AG08396 (cell line): ENCODE results near the gene NLRC3.

Experiments used
- DNase-seq: peaks from one replicate; pipeline ENCODE4 v3.0.0; 2012; ENCODE audit warnings: low spot score, mixed read lengths

Gene NLRC3

DNA sequence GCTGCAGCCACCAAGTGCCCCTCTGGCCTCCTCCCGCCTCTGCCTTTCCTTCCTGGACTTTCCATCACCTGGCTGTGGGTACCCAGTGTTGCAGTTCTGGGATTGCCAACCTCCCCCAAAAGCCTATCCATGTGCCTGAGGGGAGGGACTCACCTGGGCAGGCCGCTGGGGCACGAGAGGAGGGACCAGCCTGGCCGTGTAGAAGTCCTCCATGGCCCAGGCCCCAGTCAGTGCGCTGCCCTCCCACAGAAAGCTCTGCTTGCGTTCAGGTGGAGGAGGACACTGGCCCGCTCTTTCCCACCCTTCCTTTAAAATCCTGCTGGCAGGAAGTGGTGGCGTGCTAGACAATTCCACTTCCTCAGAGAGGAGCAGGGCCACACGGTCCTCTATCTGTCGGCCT is 20.0 kb upstream of the NLRC3 start:
- DNase-seq: no peak

DNA sequence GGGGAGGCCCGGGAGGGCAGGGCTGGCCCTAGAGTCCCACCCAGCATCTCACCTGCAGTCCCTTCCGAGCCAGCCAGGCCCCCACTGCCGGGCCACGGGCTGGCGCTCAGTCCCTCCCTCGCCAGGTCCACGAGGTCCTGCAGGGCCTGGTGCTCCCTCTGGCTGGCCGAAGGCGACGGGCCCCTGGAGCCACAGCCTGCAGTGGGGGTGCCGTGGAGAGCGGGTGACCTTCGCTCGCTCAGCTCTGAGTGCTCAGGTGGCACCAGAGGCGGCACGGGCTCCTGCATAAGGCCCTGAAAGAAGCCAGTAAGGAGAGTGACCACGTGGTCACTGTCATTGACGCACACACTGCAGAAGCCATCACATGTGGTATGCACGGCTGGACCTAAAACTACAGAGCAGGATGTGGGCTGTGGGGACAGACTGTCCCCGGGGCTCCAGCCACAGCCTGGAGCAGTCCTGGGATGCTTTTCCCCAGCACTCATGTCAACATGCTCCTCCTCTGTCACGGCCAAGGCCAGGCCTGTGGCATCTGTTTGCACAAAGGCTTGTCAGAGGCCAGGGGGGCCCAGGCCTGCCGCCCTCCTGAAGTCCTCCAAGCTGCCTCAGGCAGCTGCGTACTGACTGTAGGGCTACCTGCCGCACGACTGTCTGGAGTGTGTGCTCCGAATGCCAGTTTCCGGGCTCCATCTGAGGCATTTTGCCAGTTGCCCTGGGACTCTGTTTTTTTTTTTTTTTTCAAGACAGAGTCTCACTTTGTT is 19.1 kb upstream of the NLRC3 start:
- no peak for DNase-seq

DNA sequence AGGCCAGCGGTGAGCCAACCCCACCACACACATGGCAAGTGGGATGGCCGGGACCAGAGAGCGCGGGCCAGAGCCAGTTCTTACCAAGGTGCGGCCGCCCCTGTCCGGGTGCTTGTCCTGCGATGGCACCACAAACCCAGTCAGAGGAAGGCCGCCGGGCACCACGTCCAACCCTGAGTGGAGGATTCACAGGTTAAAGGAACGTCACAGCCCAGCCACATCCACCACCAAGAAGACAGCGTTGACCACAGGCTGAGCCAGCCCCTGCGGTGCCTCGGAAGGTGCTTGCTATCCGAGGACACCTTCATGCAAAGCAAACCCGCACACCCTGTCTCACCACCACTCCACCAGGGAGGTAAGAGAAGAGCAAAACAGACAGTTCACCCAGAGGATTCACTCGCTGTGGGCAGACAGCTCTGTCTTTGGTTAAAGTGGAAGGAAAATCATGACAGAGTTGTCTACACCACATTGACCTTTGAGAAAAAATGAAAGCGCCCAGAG is 18.4 kb upstream of the NLRC3 start:
- DNase-seq: no peak

DNA sequence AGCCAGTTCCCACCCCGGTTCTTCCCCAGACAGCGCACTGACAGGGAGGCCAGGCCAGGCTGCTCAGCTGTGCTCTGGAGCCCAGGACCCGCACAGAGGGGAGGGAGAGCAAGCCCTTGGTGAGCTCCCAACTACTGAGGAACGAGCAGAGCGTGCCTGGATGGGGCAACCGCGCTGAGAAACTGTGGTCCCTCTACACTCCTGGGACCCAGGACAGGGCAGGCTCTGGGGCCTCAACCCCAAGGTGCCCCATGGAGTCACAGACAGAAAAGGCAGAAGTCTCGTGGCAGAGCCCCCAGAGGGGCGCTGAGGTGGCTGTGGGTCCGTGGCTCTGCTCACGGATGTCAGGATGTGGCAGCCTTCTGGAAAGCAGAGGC is 17.9 kb upstream of the NLRC3 start:
- no peak for DNase-seq

DNA sequence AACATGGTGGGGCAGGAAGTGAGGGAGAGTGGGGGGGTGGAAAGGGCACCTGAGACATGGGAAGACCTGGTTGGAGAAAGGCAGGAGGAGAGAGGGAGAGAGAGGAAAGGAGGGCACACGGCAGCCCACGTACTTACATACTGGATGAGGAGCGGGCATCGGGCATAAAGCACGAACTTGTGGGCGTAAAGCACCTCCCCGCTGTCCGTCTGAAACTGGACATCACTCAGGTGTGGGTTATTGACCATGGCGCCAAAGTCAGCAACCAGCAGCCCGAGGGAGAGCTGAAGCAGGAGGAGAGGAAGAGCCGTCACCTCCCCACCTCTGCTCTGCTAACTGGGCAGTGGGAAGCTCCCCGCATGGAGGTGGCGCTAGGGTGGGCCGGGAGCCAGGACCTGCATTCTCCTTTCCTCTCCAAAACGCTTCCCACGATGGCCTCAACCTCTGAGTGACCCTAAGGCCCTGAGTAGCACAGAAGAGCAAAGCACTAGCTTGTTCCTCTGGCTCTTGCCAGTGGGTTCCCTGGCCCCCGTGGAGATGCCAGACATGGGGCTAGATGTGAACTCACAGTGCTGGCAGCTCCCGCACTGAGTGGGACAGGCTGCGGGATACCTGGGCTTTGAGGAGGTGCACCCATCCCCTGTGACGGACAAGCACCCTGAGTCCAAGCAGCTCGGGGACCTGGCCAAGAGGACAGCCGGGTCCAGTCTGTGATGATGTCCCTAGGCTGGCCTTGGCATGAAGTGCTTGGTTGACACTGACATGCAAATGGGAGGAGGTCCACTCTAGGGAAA is 17.3 kb upstream of the NLRC3 start:
- DNase-seq: no peak

DNA sequence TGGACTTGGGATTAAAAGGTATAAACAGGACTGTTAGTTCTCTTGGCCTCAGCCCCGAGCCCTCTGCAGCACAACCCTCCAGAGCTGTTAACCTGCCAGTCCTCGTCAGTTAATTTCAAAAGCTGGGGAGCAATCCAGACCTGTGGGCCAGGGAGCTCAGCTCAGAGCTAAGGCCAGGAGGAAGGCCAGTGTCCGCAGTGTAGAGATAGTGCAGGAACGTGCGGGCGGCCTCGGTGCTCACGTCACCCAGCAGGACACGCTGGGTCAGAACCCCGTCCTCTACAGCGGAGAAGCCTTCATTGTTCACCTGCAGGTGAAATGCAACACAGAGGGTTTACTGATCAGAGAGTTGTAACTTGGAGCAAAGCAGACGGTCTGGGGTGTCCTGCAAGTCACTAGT is 15.4 kb upstream of the NLRC3 start:
- DNase-seq: no peak

DNA sequence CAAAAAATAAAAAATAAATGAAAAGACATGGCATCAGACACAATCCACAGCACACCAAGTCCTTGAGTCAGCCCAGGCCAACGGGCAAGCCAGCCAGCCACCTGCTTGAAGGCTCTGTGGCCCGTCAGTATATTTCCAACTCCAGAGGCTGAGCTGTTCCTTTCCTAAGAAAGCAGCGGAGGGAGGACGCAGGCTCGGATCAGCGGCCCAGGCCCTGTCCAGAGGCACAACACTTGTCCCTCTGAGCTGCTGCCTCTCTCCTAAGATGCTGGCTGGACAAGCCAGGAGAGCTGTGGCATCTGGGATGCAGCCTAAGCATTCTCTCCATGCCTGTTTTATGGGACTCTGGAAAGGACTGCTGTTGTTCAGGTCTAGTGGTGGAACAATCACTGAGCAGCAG is 14.8 kb upstream of the NLRC3 start:
- DNase-seq: no peak

DNA sequence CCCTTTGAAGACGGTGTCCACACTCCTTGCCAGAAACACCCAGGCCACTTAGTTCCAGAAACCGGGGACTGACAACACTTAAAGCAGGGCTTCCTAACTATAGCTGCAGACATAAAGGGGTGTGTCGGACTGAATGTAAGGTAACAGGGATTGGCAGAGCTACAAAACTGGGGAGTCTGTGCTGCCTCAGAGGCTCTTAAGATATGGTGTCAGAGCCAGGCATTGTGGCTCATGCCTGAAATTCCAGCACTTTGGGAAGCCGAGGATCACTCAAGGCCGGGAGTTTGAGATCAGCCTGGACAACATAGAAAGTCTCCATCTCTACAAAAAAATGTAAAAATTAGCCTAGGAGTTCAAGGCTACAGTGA is 14.2 kb upstream of the NLRC3 start:
- no peak for DNase-seq

DNA sequence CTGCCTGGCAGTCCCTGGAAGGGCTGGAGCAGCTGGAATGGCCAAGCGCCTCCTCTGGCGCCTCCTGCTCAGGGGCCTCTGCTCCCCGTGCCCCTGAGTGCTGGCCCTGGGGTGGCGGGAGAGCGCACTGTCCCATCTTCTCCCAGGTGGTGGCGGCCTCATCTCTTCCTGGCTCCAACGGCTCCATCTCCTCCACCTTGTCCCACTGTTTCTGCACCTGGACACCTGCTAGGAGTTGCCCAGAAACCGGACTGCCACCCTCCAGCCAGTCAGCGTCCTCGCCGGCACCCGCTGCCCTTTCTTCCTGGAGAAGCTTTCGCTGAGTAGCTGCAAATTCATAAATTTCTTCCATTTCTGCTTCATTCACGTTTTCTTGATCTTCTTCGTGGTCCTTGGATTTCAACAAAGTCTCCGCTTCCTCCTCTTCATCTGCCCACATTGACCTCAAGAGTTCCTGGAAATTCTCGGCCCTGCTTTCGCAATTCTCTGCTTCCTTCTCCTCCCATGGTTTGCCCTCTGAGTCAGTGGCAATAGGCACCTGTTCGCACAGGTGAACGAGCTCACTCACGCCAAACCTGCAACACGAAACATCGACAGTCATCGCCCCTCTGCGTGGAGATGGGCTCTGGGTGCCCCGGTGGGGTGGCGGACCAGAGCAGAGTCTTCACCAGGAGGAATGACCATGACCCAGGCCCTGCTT is 13.7 kb upstream of the NLRC3 start:
- no peak for DNase-seq

DNA sequence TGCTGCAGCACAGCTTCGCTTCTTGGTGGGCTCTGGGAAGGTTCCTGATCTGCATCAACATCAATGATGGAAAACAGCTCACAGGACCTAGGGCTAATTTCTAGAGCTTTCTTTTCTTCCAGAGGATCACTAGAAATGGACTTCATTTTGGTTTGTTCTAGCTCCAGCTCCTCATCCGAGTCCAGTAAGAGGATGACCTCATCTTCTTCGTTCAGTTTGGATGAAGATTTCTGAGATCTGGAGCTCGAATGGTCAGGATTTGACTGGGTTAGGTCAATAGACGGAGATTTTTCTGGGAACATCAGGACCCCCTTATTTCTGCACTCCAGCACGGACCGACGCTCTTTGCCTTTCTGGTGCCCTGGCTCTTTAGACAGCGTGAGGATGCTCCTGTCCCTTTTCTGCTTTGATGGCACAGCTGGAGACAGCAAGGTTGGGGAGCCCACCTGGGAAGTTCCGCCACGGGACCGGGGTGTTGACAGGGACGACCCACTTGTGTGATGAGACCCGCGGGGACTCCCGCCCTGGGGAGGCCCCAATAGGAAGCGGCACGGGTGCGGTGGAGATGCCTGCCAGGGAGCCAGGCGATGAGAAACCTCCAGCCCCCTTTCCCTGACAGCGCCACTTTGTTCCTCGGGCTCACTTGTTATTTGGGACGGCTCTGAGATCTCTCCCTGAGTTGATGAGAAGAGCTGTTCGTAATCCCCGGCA is 12.9 kb upstream of the NLRC3 start:
- DNase-seq: no peak

DNA sequence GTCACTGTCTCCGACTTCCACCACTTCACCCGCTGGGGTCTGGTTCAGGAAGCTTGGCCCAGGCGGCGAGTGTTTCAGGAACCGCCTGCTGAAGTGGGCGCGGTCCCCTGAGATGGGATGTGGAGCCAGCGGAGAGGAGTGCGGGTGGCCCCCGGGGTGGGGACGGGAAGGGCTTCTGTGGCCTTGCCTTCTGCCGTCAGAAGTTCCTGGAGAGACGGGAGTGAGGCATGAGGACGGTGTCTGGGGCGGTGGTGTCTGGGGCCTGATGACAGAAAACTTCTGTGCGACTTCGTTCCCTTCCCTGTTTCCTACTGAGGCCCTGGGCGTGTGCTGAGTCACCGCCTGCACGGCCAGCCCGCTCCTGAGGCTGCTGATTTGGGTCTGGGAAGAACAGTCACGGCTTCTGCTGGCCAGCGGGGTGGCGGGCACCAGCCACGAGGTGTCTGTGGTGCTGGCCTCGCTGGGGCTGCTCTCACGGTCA is 12.3 kb upstream of the NLRC3 start:
- DNase-seq: no peak

DNA sequence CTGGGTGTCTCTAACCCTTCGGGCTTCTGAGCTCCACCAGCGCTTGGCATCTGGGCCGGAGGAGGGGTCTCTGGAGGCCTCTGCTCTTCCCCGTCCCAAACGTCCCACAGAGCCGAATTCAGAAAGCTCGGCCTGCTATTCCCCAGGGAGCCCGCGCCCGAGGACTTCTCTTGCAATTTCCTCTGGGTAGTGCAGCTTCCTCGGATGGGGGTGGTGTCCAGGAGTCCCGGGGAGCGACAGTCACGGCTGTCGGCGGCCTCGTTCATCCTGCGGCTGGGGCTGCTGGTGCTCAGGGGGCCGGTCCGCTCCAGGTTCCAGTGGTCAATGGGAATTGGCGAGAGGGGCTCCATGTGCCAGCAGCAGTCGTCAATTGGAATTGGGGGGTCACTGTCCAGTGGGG is 11.8 kb upstream of the NLRC3 start:
- no peak for DNase-seq

DNA sequence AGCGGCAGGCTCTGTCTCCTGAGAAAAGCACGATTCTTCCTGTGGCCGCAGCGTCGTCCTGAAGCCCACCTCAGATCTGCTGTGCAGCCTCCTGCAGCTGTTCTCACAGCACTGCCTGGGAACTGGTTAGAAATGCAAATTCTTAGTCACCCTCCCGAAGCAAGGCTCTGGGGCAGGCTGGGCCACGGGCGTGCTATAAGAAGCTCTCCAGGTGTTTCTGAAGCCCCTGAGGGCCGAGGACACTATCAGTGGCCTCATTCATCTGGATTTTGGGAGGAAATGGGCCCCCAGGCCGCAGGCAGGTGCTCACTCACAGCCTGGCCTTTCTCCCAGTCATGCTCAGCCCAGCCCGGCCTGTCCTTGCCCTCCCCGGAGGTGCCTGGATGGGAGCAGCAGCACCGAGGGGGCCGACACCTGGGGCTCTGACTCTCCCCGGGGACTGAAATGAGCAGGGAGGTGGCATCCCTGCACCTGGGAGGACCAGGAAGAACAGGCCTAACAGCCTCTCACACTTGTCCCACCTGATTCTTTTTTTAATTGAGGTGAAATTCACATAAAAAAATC is 10.4 kb upstream of the NLRC3 start:
- DNase-seq: no peak

DNA sequence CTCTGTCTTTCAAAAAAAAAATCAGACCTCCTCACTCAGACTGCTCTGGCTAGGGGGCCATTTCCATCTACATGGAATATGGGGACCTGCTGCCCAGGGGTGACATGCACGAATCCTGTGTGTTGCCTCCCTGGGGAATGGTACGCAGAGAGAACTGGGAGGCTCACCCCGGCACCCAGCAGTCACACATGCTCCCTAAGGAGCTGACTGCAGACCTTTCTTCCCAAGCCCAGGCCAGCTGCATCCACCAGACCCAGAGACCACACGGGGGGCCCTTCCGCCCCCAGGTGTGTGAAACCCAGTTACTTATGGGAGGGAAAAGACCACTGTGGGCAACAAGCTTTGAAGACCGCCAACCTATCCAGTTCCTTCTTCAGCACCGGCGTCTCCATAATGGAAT is 7.2 kb upstream of the NLRC3 start:
- no peak for DNase-seq

DNA sequence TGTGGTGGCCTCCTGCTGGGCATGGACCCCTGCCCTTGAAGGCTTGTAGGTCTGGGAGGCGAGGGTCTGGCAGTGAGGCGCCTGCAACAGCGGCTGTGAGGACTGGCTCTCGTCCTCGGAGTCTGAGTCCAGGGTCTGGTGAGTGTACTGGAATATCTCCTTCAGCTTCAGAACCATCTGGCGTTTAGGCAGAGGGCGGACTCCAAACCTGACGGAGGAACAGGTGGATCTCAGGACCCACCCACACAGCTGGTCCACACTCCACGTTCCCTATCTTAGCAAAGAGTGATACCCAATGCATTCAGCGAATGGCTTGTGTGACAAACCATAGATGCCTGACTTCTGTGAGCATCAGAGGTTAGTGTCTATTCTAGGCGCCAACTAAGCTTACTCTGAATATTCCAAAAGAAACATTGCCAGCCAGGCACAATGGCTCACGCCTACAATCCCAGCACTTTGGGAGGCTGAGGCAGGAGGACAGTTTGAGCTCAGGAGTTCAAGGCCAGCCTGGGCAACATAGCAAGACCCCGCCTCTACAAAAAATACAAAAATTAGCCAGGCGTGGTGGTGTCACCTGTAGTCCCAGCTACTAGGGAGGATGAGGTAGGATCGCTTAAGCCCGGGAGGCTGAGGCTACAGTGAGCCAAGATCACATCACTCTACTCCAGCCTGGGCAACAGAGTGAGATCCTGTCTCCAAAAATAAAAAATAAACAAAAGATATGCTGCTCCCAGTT is 6.3 kb upstream of the NLRC3 start:
- no peak for DNase-seq

DNA sequence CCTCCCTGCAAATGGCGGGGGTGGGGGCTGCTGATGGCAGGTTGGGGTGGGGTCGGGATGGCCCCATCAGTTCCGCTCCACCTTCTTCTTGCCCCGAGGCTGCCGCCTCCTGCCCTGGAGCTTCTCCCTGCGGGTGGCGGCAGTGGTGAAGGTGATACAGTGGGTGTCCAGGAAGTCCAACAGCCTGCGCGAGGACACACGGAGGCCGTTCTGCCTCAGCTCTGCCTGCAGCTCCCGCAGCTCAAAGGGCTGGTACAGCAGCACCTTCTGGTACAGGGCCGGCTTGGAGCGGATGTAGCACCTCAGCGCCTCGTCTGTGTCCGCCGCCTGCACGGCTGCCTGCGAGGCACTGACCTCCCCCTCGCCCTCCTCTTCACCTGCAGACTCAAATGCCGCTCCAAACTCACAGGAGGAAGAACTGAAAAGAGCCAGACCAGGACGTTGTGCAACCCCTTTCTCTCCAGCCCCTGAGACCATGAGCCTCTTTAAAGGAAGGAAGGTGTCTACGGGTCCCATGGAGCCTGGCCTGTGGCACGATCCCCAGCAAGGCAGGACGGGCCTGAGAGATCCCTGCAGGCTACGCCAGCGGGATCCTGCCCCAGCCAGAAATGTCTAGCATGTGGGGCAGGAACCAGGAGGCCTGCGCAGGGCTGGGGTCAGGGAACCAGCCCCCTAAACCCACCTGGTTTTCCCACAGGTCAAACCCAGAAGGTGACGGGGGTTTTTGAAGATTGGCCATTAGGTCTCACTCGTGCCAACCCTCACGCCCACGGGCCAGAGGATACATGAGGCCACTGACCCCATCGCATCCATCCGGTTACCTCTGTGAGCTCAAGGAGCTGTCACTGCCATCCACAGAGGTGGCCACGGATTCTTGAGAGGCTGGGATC is 5.3 kb upstream of the NLRC3 start:
- no peak for DNase-seq

DNA sequence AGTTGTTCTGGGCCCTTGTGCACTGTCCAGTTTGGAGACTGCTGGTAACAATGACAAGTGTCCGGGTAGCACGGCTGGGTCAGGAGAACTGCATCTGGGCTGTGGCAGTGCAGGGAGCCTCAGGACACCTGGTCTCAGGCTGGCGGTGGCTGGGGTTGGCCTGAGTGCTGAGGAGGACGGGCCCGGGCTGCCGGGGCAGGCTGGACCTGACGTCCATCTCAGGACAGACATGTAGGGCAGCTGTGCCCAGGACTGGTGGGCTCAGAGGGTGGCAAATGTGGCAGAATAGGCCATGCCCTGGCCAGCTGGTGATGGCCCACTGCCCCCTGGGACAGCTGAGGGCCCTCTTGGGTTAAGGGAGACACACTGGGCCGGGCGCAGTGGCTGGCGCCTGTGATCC is 4.2 kb upstream of the NLRC3 start:
- no peak for DNase-seq

DNA sequence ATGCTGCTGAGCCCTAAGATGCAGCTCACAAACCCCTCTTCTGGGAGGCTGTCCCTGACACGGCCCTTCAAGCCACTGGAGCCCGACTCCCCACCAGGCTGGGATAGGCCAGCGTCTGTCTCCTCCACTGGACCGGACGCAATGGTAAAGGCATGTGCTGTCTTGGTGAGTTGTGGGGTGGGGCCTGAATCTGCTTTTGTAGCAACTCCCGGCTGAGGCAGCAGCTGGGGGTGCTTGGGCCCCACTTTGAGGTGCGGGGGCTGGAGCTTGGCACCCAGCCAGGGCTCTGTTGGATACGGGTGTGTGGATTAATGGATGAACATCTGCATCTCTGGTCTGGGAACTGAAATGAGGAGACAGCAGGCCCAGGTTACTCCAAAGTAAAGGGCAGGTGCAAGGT is 3.5 kb upstream of the NLRC3 start:
- no peak for DNase-seq

DNA sequence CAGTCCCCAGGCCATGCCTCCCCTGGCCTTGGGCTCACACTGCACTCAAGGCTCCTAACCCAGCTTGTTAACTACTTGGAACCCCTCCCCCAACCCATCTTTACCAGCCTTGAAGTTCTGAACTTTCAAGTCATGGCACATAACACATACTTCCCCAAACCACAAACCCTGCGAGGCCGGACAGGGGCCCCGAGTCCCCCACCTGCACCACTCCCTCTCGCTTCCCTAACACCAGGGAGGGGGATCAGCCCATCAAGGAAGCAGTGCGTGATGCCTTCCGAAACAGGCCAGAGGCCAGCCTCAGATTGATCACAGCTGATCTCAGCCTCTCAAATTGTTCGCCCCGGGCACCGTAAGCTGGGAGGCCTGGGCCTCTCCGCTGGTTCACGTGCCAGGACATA is 3.0 kb upstream of the NLRC3 start:
- no peak for DNase-seq

DNA sequence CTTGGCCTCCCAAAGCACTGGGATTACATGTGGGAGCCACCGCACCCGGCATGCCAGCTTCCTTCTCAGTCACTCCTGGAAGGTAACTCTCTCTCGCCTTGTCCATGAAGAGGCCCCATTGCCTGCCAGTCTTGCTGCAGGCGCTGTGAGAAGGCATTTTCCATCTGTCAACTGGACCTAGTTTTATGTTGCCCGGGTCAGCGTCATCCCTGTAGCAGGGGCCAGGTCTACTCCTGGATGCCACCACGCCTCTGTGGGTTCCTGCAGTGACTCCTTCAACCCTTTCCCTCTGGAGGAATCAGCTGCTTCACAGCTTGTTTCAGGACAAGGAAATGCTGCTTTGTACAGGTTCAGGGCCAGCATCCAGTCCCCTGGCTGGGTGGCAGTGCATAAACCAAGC is 2.6 kb upstream of the NLRC3 start:
- no peak for DNase-seq
